H9 (cell line): ENCODE measurements around the gene NR2F1-AS1. TPM values are rescaled to one million over a fixed set of nuclear protein-coding genes. Genes with fewer than 3 reads are reported as not detected.

Experiments used
- DNase-seq: peaks from one replicate; pipeline ENCODE4 v3.0.0-alpha.2; 2017
- H2AFZ ChIP-seq: one replicate; pipeline ENCODE4 v1.6.1; 2013; ENCODE audit warnings: mild to moderate bottlenecking, low read length, control low read depth, moderate library complexity
- H2AK5ac ChIP-seq: 2 replicates; pipeline ENCODE4 v1.6.1; 2013; ENCODE audit warnings: low read length, control low read depth, mixed read lengths; ENCODE audit not compliant: insufficient read length
- H2BK120ac ChIP-seq: one replicate; pipeline ENCODE4 v1.6.1; 2013; ENCODE audit warnings: low read depth, mild to moderate bottlenecking, low read length, control low read depth, inconsistent platforms; ENCODE audit not compliant: poor library complexity, severe bottlenecking
- H2BK12ac ChIP-seq: 2 replicates; pipeline ENCODE4 v1.6.1; 2013; ENCODE audit warnings: low read length, control low read depth, mixed read lengths, low read depth; ENCODE audit not compliant: insufficient read length
- H2BK15ac ChIP-seq: 2 replicates; pipeline ENCODE4 v1.6.1; 2013; ENCODE audit warnings: low read depth, low read length, control low read depth
- H2BK20ac ChIP-seq: one replicate; pipeline ENCODE4 v1.6.1; 2013; ENCODE audit warnings: low read depth, mild to moderate bottlenecking, low read length, control low read depth, inconsistent platforms; ENCODE audit not compliant: poor library complexity, severe bottlenecking
- H2BK5ac ChIP-seq: 2 replicates; pipeline ENCODE4 v1.6.1; 2013; ENCODE audit warnings: low read length, control low read depth, mixed read lengths; ENCODE audit not compliant: insufficient read length
- H3K14ac ChIP-seq: 2 replicates; pipeline ENCODE4 v1.6.1; 2013; ENCODE audit warnings: low read length, control low read depth; ENCODE audit not compliant: insufficient read depth
- H3K18ac ChIP-seq: 2 replicates; pipeline ENCODE4 v1.6.1; 2013; ENCODE audit warnings: low read depth, mild to moderate bottlenecking, mixed read lengths, low read length, control low read depth; ENCODE audit not compliant: insufficient read length
- H3K23ac ChIP-seq: 2 replicates; pipeline ENCODE4 v1.6.1; 2013; ENCODE audit warnings: low read length, control low read depth, mixed read lengths, low read depth; ENCODE audit not compliant: insufficient read length
- H3K23me2 ChIP-seq: 2 replicates; pipeline ENCODE4 v1.6.1; 2013; ENCODE audit warnings: low read depth, mild to moderate bottlenecking, mixed read lengths, low read length, control low read depth; ENCODE audit not compliant: insufficient read length, poor library complexity, severe bottlenecking
- H3K27ac ChIP-seq: 2 replicates; pipeline ENCODE4 v1.5.1; 2013; ENCODE audit warnings: low read length, control low read depth, mixed read lengths, low read depth; ENCODE audit not compliant: insufficient read length
- H3K27me3 ChIP-seq: 2 replicates; pipeline ENCODE4 v1.6.1; 2013; ENCODE audit warnings: low read length, control low read depth, inconsistent platforms; ENCODE audit not compliant: insufficient read depth
- H3K4ac ChIP-seq: 2 replicates; pipeline ENCODE4 v1.6.1; 2013; ENCODE audit warnings: low read depth, mild to moderate bottlenecking, control low read depth, inconsistent platforms, low read length, moderate library complexity
- H3K4me1 ChIP-seq: 2 replicates; pipeline ENCODE4 v1.6.1; 2013; ENCODE audit warnings: low read length, control low read depth, inconsistent platforms; ENCODE audit not compliant: insufficient read depth
- H3K4me2 ChIP-seq: 2 replicates; pipeline ENCODE4 v1.6.1; 2013; ENCODE audit warnings: low read length, control low read depth, mixed read lengths; ENCODE audit not compliant: insufficient read length, insufficient read depth
- H3K56ac ChIP-seq: 2 replicates; pipeline ENCODE4 v1.6.1; 2013; ENCODE audit warnings: low read depth, mild to moderate bottlenecking, mixed read lengths, low read length, control low read depth; ENCODE audit not compliant: insufficient read length
- H3K79me1 ChIP-seq: 2 replicates; pipeline ENCODE4 v1.6.1; 2013; ENCODE audit warnings: low read depth, mild to moderate bottlenecking, moderate library complexity, low read length, control low read depth, inconsistent platforms; ENCODE audit not compliant: insufficient read depth, poor library complexity, severe bottlenecking
- H3K79me2 ChIP-seq: 2 replicates; pipeline ENCODE4 v1.6.1; 2013; ENCODE audit warnings: low read length, control low read depth, inconsistent platforms; ENCODE audit not compliant: insufficient read depth
- H3K9ac ChIP-seq: 2 replicates; pipeline ENCODE4 v1.6.1; 2013; ENCODE audit warnings: low read length, control low read depth, mixed read lengths; ENCODE audit not compliant: insufficient read length; ENCODE audit errors: extremely low read depth
- H3K9me3 ChIP-seq: one replicate; pipeline ENCODE4 v1.6.1; 2013; ENCODE audit warnings: low read depth, low read length, inconsistent platforms; ENCODE audit not compliant: control insufficient read depth
- H3T11ph ChIP-seq: one replicate; pipeline ENCODE4 v1.6.1; 2013; ENCODE audit warnings: mild to moderate bottlenecking, low read length, control low read depth, inconsistent platforms
- H4K20me1 ChIP-seq: one replicate; pipeline ENCODE4 v1.6.1; 2013; ENCODE audit not compliant: control insufficient read depth, insufficient read length, insufficient read depth
- H4K5ac ChIP-seq: 2 replicates; pipeline ENCODE4 v1.6.1; 2013; ENCODE audit warnings: low read depth, mild to moderate bottlenecking, mixed read lengths, low read length, control low read depth; ENCODE audit not compliant: insufficient read length
- H4K8ac ChIP-seq: replicated peaks from 2 replicates; pipeline ENCODE4 v1.6.1; 2013; ENCODE audit warnings: low read length, control low read depth, mixed read lengths, low read depth; ENCODE audit not compliant: insufficient read length
- H4K91ac ChIP-seq: 2 replicates; pipeline ENCODE4 v1.6.1; 2013; ENCODE audit warnings: low read depth, mild to moderate bottlenecking, moderate library complexity, mixed read lengths, low read length, control low read depth; ENCODE audit not compliant: insufficient read length
- H3K27ac Mint-ChIP-seq, 3 experiments: 2 replicates in 2 of 3; 3 replicates in 1 of 3; pipeline ENCODE4 v1.8.0; 2020 to 2021; ENCODE audit warnings: mixed read lengths in 3 of 3, mild to moderate bottlenecking in 1 of 3, moderate library complexity in 1 of 3
- H3K27me3 Mint-ChIP-seq: 2 replicates; pipeline ENCODE4 v1.8.0; 2021; ENCODE audit warnings: low read depth, mild to moderate bottlenecking, moderate library complexity, mixed read lengths
- H3K36me3 Mint-ChIP-seq, 3 experiments: 2 replicates in 2 of 3; 3 replicates in 1 of 3; pipeline ENCODE4 v1.8.0; 2020 to 2021; ENCODE audit warnings: low read depth in 3 of 3, mixed read lengths in 3 of 3; ENCODE audit not compliant: insufficient read depth in 1 of 3
- H3K4me1 Mint-ChIP-seq, 2 experiments: 2 replicates each; pipeline ENCODE4 v1.8.0; 2020; ENCODE audit warnings: mixed read lengths in 2 of 2
- H3K4me3 Mint-ChIP-seq, 2 experiments: 2 replicates in 1 of 2; 3 replicates in 1 of 2; pipeline ENCODE4 v1.8.0; 2020 to 2021; ENCODE audit warnings: mild to moderate bottlenecking in 2 of 2, mixed read lengths in 2 of 2, moderate library complexity in 1 of 2
- H3K9me3 Mint-ChIP-seq, 2 experiments: 2 replicates in 1 of 2; 3 replicates in 1 of 2; pipeline ENCODE4 v1.8.0; 2020; ENCODE audit warnings: mild to moderate bottlenecking in 2 of 2, mixed read lengths in 2 of 2, moderate library complexity in 1 of 2
- WGBS: extraction: QIAGEN DNeasy Blood & Tissue Kit; methylation state at CpG from one replicate; pipeline ENCODE4 v1.1.7; 2013; ENCODE audit warnings: missing lambda C conversion rate, low lambda C conversion rate, mixed read lengths; ENCODE audit not compliant: insufficient read length; ENCODE audit errors: extremely low coverage; 5-methylcytosine and 5-hydroxymethylcytosine counted together
- total RNA-seq: library from RNA; stranded (reverse); gene quantifications from 2 replicates; pipeline ENCODE4 v1.2.1, GENCODE V29; 2021
- TF ChIP-seq, protein P1 (sequence below): fragments of 200-600 bp; sonication (generic); conservative IDR thresholded peaks from 3 replicates; pipeline ENCODE4 v1.8.0; 2021; ENCODE audit warnings: antibody characterized with exemption, mild to moderate bottlenecking

The NR2F1-AS1 gene
- total RNA-seq, 1 experiment from 2014 or later, result 1.9 TPM

DNA sequence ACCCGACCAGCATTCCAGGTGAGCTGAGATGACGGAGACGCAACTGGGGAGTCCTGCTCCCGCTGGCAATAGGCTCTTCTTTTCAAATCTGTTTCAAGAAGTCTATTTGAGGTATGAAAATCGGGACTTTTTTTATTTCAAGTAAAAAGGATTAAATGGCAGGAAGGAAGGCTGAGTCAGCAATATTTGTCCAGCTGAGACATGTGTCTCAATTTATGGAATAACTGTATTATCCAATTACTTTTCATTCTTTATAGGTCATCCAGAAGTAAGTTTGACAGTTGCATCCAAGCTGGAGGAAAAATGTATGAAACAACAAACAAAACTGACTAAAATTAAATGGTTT is 221.1 kb downstream of the NR2F1-AS1 start:
- Histone ChIP-seq H3K9me3 (no peaks in the 10 kb centered on the region), H2AFZ (no peak overlapping the region), H3K27ac (no peak overlapping the region), H3K23me2 (no peaks in the 10 kb centered on the region), H4K8ac (no peak overlapping the region), H2BK12ac (no peak overlapping the region), H3K4me2 (no peak overlapping the region), H3K14ac (no peak overlapping the region), H3K4ac (no peak overlapping the region), H2BK15ac (no peak overlapping the region), H4K91ac (no peak overlapping the region), H3K23ac (no peak overlapping the region), H2AK5ac (no peak overlapping the region), H3K79me1 (no peaks in the 10 kb centered on the region), H2BK120ac (no peak overlapping the region), H3K9ac (no peak overlapping the region), H2BK5ac (no peak overlapping the region), H3K56ac (no peak overlapping the region), H3K27me3 (no peaks in the 10 kb centered on the region), H2BK20ac (no peak overlapping the region), H4K20me1 (no peaks in the 10 kb centered on the region), H3T11ph (no peak overlapping the region), H3K4me1 (0 out of 2 replicates have a peak, but pooled peaks cover 2% of the 10 kb centered on the region), H3K18ac (no peak overlapping the region), H4K5ac (no peak overlapping the region), H3K79me2 (no peaks in the 10 kb centered on the region)
- TF ChIP-seq, protein P1, sequence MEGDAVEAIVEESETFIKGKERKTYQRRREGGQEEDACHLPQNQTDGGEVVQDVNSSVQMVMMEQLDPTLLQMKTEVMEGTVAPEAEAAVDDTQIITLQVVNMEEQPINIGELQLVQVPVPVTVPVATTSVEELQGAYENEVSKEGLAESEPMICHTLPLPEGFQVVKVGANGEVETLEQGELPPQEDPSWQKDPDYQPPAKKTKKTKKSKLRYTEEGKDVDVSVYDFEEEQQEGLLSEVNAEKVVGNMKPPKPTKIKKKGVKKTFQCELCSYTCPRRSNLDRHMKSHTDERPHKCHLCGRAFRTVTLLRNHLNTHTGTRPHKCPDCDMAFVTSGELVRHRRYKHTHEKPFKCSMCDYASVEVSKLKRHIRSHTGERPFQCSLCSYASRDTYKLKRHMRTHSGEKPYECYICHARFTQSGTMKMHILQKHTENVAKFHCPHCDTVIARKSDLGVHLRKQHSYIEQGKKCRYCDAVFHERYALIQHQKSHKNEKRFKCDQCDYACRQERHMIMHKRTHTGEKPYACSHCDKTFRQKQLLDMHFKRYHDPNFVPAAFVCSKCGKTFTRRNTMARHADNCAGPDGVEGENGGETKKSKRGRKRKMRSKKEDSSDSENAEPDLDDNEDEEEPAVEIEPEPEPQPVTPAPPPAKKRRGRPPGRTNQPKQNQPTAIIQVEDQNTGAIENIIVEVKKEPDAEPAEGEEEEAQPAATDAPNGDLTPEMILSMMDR, result no peak
- H3K36me3 Mint-ChIP-seq, result no peaks in the 10 kb centered on the region
- H3K9me3 Mint-ChIP-seq, result no peaks in the 10 kb centered on the region
- H3K27ac Mint-ChIP-seq, result peak overlapping the region in 1 of 3 experiments; percentile 45; a peak in 2 of 7 replicates
- no peaks in the 10 kb centered on the region for H3K27me3 Mint-ChIP-seq
- H3K4me3 Mint-ChIP-seq, result no peak overlapping the region
- no CpG with 5 or more reads among the region's 5 CpGs for WGBS
- no peak for DNase-seq
- peaks cover 3 to 4% of the 10 kb centered on the region in 2 experiments; a peak in 2 of 4 replicates for H3K4me1 Mint-ChIP-seq

Other genes starting within 250 kb of the NR2F1-AS1 start
- not detected in 2 replicates for gene NR2F1, start 2.0 kb upstream of the NR2F1-AS1 start, total RNA-seq
- 0.11 and 0.22 TPM in 2 replicates for gene POU5F2, start 160.4 kb upstream of the NR2F1-AS1 start, total RNA-seq